D721Med (cell line): ENCODE measurements around the gene TEX19.

Source experiments
- DNase-seq: peaks from one replicate; pipeline ENCODE4 v3.0.0; 2011; ENCODE audit warnings: low spot score; ENCODE audit not compliant: insufficient read length
- FAIRE-seq: peaks from 2 replicates; lab custom pipeline; 2011; peaks lifted over from hg19 to GRCh38; lab: Jason Lieb, UNC
- CTCF ChIP-seq: IDR thresholded peaks from 2 replicates; pipeline ENCODE4 v1.5.1; 2012; ENCODE audit warnings: mild to moderate bottlenecking, control low read depth; ENCODE audit not compliant: insufficient read depth; ENCODE audit errors: missing control alignments

TEX19 gene

DNA sequence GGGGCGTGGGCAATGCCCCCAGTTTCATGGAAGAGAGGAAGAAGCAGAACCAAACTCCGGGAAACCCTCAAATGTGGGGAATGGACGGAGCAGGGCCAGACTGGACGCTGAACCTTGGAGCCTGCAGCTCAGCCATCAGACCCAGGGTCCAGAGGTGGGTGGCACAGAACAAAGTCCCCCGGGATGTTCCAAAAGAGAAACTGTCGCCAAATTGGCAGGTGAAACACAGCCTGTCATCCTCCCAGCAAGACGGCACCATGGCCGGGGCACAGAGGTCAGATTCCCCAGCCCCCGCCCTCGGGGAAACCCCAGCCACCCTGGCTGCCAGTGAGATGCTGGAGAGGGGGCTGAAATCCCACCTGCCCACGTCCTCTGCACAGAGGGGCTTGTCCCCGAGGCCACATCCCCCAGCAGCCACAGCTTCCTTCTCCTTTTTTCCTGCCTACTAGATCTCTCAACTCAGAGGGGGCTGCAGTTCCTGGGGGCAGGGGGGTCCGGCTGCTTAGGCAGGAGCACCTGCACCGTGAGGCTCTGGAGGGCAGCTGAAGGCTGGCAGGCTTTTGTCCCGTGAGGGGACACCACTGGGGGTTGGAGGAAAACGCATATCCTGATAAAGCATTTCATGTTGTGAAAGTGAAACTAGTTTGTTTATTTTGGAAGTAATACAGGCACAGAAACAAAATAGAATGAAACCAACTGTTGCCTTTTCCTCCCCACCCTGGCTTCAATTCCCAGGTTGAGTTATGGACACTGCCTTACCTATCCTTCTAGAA lies 24.2 kb upstream of the TEX19 start:
- no peak for DNase-seq
- TF ChIP-seq CTCF, result no peak
- FAIRE-seq, result no peak

- no peak for DNase-seq
- no peak for TF ChIP-seq CTCF
- FAIRE-seq, result no peak
These were observed 20.0 kb upstream of the TEX19 start for GRCh38 chr17:82338858-82339633.

DNA sequence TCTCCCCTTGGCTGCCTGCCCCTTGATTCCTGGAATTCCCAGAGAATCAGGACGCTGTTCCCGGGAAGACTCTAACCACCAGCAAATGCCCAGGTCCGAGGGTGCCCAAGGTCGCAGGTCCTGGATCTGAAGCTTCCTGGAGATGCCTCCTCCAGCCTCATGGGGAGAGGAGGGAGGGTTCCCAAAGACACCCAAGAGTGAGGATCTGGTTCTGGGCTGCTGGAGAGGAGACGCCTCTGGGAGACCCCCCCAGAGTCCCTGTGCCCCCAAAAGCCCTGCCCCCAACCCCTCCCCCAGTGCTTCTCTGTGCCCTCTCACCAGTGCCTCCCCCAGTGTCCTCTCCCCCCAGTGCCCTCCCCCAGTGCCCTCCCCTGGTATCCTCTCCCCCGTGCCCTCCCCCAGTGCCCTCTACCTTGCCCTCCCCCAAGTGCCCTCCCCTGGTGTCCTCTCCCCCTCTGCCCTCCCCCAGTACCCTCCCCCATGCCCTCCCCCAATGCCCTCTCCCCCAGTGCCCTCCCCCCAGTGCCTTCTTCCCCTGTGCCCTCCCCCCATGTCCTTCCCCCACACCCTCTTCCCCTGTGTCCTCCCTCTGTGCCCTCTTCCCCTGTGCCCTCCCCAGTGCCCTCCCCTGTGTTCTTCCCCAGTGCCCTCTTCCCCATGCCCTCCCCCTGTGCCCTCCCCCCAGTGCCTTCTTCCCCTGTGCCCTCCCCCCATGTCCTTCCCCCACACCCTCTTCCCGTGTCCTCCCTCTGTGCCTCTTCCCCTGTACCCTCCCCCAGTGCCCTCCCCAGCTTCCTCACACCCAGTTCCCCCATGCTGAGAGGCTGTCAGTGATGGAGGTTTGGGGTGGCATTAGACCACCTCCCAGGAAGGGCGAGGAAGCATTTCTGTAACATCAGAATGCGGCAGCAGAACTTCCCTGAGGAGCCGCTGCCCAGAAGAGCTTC lies 19.1 kb upstream of the TEX19 start:
- DNase-seq (no peak), FAIRE-seq (no peak)
- TF ChIP-seq CTCF, result no peak

DNA sequence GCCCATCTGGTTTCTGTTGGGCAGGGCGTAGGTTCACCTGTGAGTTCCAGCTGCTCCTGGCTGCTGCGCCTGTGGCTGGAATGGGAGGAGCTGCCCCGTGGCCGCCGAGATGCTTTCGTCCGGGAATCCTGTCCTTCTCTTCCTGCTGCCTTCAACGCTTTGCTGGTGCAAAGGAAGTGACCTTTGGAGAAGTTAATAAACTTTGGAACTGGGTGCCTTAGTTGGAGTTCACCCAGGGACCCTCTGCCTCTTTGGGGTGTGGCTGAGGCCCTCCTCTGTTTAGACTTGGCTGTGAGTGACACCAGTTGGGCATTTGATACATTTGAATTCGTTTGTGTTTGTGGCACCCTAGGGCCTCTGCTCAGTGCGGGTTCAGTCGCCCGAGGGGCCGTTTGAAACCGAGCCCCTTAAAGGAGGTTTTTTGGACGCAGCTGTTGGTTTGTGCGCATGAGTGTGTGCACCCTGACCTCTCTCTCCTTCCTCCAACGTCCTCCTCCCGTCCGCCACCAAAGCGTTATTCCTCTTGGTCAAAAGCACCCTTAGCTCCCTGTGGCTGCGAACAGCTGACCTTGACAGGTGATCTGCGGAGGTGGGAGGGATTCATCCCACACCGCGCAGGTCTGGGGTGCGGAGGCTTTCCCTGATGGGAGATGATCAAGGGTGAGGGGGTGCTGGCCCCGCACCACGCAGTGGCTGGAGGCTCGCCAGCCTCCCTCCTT lies 16.5 kb upstream of the TEX19 start:
- TF ChIP-seq CTCF, result no peak
- DNase-seq (no peak), FAIRE-seq (no peak)

DNA sequence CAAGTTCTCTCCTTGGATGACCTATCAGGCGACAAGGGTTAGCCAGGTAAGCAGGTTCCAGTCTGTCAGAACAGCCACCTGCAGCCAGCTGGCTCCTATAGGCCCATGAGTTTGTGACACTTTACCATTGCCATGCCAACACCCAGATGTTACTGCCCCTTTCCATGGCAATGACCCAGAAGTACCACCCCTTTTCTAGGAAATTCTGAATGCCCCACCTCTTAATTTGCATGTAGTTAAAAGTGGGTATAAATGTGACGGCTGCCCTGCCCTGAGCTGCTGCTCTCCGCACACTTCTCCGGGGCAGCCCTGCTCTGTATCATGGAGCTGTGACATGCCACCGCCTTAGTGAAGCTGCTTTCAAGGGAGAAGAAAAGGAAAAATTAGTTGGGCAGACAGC lies 15.5 kb upstream of the TEX19 start:
- FAIRE-seq (no peak), DNase-seq (no peak)
- TF ChIP-seq CTCF, result no peak

DNA sequence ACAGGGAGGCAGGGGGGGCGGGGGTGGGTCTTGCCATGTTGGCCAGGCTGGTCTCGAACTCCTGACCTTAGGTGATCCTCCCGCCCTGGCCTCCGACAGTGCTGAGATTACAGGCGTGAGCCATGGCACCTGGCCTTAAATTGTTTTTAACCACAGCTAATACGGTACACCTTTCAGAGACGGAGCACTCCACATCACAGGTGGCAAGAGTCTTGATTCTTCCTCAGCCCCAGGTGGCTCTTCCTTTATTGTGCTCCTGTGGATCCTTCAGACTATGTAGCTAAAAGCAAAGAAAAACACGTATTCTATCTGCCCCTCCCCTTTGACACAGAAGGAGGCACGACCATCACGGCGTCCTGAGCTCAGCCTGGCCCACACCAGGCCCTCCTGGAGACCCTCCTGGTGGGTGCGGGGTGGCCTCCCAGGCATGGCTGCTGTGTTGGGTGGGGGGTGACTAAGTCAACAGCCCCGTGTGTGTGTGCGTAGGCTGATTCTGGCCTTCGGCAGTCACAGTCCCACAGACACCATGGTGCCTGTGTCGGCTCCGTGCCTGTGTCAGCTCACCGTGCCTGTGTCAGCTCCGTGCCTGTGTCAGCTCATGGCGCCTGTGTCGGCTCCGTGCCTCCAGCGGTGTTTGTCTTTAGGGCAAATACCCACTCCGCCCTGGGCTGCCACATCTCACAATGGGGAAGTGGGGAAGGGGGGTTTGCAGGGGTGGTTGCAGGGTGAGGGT lies 14.7 kb upstream of the TEX19 start:
- TF ChIP-seq CTCF, result no peak
- FAIRE-seq, result no peak
- no peak for DNase-seq
